Mammary epithelial cell (primary cell): ENCODE results near the gene B4GALT6.

Source experiments
- CTCF ChIP-seq, 2 donors: IDR thresholded peaks in 1 of 2; conservative IDR thresholded peaks in 1 of 2; 2 replicates each; pipeline ENCODE4 v1.5.1; 2011 to 2012; ENCODE audit warnings: inconsistent platforms in 2 of 2, low read length in 2 of 2, mild to moderate bottlenecking in 2 of 2, control low read depth in 1 of 2, low read depth in 1 of 2; ENCODE audit not compliant: insufficient read depth in 1 of 2; ENCODE audit errors: extremely low read depth in 1 of 2
- EZH2 ChIP-seq: IDR thresholded peaks from 2 replicates; pipeline ENCODE4 v1.6.1; 2012; ENCODE audit warnings: low read length, inconsistent platforms, borderline replicate concordance

GRCh38 chr18:31652877-31653276 lies 31.5 kb downstream of the B4GALT6 start:
- TF ChIP-seq EZH2 (no peak), CTCF (conservative IDR thresholded peaks at IDR 0.05 in 1 of 2, IDR thresholded peaks at IDR 0.05 in 1 of 2; ENCODE audit: extremely low read depth in 1 of 2, insufficient read depth in 1 of 2, low read depth in 1 of 2, low read length in 2 of 2) (no peak)
